Measurements from ENCODE around the gene NPHS1. TPM values are rescaled to one million over a fixed set of nuclear protein-coding genes. Genes with fewer than 3 reads are reported as not detected.
"Not testable (repeated sequence)": the region's sequence is repeated elsewhere in the genome, so short reads cannot be mapped to it uniquely, and the experiment has no call there.

NPHS1 gene
- total and polyA plus RNA-seq, 9 of the 15 experiments (the other 6 are each of a cell fraction or from before 2014, with no cell fraction given), result 0.01 to 0.28 (median 0.14) TPM; not detected in 5

DNA sequence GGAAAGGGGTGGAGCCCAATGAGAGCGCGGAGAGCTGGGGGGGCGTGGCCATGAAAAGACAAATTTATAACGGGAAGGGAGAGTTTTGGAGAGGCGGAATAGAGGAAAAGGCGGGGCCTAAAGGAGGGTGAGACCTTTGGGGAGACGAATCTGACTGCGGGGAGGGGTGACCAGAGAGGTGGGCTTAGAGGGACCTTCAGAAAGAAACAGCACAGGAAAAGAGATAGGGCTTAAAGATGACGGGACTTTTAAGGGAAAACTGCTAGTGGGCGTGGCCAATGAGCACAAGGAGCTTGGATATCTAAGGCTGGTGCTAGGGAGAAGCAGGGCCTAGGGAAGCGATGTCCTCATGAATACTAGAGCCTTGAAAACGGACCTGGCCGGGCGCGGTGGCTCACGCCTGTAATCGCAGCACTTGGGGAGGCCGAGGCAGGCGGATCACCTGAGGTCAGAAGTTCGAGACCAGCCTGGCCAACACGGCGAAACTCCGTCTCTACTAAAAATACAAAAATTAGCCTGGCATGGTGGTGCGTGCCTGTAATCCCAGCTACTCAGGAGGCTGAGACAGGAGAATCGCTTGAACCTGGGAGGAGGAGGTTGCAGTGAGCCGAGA, 17.9 kb upstream of the NPHS1 start:
- H4K20me1 ChIP-seq (replicated peaks; ENCODE audit: control insufficient read depth, insufficient read depth, low read length); BruUV-seq (replicated peaks); H3K9me1 ChIP-seq (ENCODE audit: control insufficient read depth, insufficient read depth, low read length); H3K36me3 ChIP-seq (ENCODE audit: control insufficient read depth, insufficient read depth, low read length); H3K79me2 ChIP-seq (ENCODE audit: control insufficient read depth, insufficient read depth, low read length); FAIRE-seq; in situ Hi-C loops (cut with MboI); CTCF ChIA-PET (ENCODE audit: low intra/inter-chr PET ratio); intact Hi-C loops (cut with micrococcal nuclease); H3K9me3 ChIP-seq (replicated peaks; ENCODE audit: control insufficient read depth, insufficient read depth, low read depth, low read length): not testable (repeated sequence)
- Histone ChIP-seq H3K27me3 (ENCODE audit: control insufficient read depth in 2 of 2, insufficient read depth in 2 of 2, low read length in 2 of 2) (peaks cover 0 to 10% of the 10 kb centered on the region in 2 experiments; a peak in 2 of 5 replicates), H3K4me1 (replicated peaks in 1 of 2; ENCODE audit: control insufficient read depth in 2 of 2, insufficient read depth in 2 of 2, low read length in 2 of 2) (peaks cover 20 to 45% of the 10 kb centered on the region in 2 experiments), H3K9ac (ENCODE audit: insufficient read depth in 1 of 2, low read depth in 2 of 2, low read length in 2 of 2) (0 out of 4 replicates have a peak overlapping the region, but pooled peaks of 1 of the 2 experiments have one; percentile 17), H3K4me2 (ENCODE audit: insufficient read depth, low read length) (peak overlapping the region; percentile 86), H3K27ac (ENCODE audit: extremely low read depth, low read depth, low read length) (0 out of 3 replicates have a peak overlapping the region, but pooled peaks have one; percentile 8), H2AFZ (ENCODE audit: low read depth, low read length) (peak overlapping the region; percentile 96), H3K4me3 (peak overlapping the region; percentile 45)
- DNase-seq (ENCODE audit: extremely low read depth in 1 of 4, low spot score in 3 of 4) (peak; percentile 84 to 94 (median 86)), ATAC-seq (peak; percentile 87)
- POLR2A ChIA-PET, result interaction anchor here (0.7 to 1.9 kb wide), 9 partner anchors 10 to 280 kb away, joined by 3 to 9 read pairs (median 3); partner anchors contain the start of genes HAUS5, KIRREL2 and LIN37
- WGBS (ENCODE audit: insufficient coverage, low coverage, missing lambda C conversion rate), result 37% methylated on average over 24 of the region's 26 CpGs
- TF ChIP-seq GABPA (tag; conservative IDR thresholded peaks at IDR 0.05; ENCODE audit: low read depth), result peak; percentile 59
- peak; percentile 11 for TF ChIP-seq GABPB1 (CRISPR knock-in tag; IDR thresholded peaks at IDR 0.05)
- peak; percentile 52 for TF ChIP-seq SP1 (CRISPR knock-in tag; IDR thresholded peaks at IDR 0.05)
- TF ChIP-seq, protein P1, sequence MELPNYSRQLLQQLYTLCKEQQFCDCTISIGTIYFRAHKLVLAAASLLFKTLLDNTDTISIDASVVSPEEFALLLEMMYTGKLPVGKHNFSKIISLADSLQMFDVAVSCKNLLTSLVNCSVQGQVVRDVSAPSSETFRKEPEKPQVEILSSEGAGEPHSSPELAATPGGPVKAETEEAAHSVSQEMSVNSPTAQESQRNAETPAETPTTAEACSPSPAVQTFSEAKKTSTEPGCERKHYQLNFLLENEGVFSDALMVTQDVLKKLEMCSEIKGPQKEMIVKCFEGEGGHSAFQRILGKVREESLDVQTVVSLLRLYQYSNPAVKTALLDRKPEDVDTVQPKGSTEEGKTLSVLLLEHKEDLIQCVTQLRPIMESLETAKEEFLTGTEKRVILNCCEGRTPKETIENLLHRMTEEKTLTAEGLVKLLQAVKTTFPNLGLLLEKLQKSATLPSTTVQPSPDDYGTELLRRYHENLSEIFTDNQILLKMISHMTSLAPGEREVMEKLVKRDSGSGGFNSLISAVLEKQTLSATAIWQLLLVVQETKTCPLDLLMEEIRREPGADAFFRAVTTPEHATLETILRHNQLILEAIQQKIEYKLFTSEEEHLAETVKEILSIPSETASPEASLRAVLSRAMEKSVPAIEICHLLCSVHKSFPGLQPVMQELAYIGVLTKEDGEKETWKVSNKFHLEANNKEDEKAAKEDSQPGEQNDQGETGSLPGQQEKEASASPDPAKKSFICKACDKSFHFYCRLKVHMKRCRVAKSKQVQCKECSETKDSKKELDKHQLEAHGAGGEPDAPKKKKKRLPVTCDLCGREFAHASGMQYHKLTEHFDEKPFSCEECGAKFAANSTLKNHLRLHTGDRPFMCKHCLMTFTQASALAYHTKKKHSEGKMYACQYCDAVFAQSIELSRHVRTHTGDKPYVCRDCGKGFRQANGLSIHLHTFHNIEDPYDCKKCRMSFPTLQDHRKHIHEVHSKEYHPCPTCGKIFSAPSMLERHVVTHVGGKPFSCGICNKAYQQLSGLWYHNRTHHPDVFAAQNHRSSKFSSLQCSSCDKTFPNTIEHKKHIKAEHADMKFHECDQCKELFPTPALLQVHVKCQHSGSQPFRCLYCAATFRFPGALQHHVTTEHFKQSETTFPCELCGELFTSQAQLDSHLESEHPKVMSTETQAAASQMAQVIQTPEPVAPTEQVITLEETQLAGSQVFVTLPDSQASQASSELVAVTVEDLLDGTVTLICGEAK (IDR thresholded peaks at IDR 0.05), result peak; percentile 64
- TF ChIP-seq, protein P1 (CRISPR knock-in tag; IDR thresholded peaks at IDR 0.05), result not testable (repeated sequence)
- TF ChIP-seq, protein P2, sequence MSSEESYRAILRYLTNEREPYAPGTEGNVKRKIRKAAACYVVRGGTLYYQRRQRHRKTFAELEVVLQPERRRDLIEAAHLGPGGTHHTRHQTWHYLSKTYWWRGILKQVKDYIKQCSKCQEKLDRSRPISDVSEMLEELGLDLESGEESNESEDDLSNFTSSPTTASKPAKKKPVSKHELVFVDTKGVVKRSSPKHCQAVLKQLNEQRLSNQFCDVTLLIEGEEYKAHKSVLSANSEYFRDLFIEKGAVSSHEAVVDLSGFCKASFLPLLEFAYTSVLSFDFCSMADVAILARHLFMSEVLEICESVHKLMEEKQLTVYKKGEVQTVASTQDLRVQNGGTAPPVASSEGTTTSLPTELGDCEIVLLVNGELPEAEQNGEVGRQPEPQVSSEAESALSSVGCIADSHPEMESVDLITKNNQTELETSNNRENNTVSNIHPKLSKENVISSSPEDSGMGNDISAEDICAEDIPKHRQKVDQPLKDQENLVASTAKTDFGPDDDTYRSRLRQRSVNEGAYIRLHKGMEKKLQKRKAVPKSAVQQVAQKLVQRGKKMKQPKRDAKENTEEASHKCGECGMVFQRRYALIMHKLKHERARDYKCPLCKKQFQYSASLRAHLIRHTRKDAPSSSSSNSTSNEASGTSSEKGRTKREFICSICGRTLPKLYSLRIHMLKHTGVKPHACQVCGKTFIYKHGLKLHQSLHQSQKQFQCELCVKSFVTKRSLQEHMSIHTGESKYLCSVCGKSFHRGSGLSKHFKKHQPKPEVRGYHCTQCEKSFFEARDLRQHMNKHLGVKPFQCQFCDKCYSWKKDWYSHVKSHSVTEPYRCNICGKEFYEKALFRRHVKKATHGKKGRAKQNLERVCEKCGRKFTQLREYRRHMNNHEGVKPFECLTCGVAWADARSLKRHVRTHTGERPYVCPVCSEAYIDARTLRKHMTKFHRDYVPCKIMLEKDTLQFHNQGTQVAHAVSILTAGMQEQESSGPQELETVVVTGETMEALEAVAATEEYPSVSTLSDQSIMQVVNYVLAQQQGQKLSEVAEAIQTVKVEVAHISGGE (CRISPR knock-in tag; IDR thresholded peaks at IDR 0.05), result peak in 1 of 3 experiments; percentile 69; a peak in 1 of 6 replicates
- TF ChIP-seq MEIS2 (IDR thresholded peaks at IDR 0.05; ENCODE audit: partially characterized antibody), result peak; percentile 56
- TF ChIP-seq ZNF316 (IDR thresholded peaks at IDR 0.05), result peak; percentile 12; the same call in 1 of the 2 replicates
- 0 out of 2 replicates have a peak, but pooled peaks have one; percentile 14 for TF ChIP-seq NFE2 (IDR thresholded peaks at IDR 0.05; ENCODE audit: low read depth)

All from K562 (cell line).